ENCODE data around the gene ADCY5.

The ADCY5 gene

GRCh38 chr3:123329636-123330340 is 119.1 kb downstream of the ADCY5 start:
- no peak for DNase-seq (ENCODE audit: low read depth in 2 of 3, low spot score in 1 of 3)

GRCh38 chr3:123328851-123329635 is 119.8 kb downstream of the ADCY5 start:
- peak; percentile 38 to 73 (median 66) for DNase-seq (ENCODE audit: low read depth in 2 of 3, low spot score in 1 of 3)

- no peak for DNase-seq (ENCODE audit: low read depth in 2 of 3, low spot score in 1 of 3)
Measured at GRCh38 chr3:123327956-123328850, 120.7 kb downstream of the ADCY5 start.

- DNase-seq (ENCODE audit: low read depth in 2 of 3, low spot score in 1 of 3), result no peak
Measured at GRCh38 chr3:123327480-123327879, 121.4 kb downstream of the ADCY5 start.

- no peak for DNase-seq (ENCODE audit: low read depth in 2 of 3, low spot score in 1 of 3)
Measured at GRCh38 chr3:123326531-123326930, 122.4 kb downstream of the ADCY5 start.

- DNase-seq (ENCODE audit: low read depth in 2 of 3, low spot score in 1 of 3), result no peak
Measured at GRCh38 chr3:123325766-123326256, 123.1 kb downstream of the ADCY5 start.

GRCh38 chr3:123324880-123325765 is 123.8 kb downstream of the ADCY5 start:
- DNase-seq (ENCODE audit: low read depth in 2 of 3, low spot score in 1 of 3), result no peak

GRCh38 chr3:123323781-123324180 is 125.1 kb downstream of the ADCY5 start:
- no peak for DNase-seq (ENCODE audit: low read depth in 2 of 3, low spot score in 1 of 3)

GRCh38 chr3:123322866-123323265 is 126.0 kb downstream of the ADCY5 start:
- DNase-seq (ENCODE audit: low read depth in 2 of 3, low spot score in 1 of 3), result no peak

GRCh38 chr3:123321806-123322205 is 127.1 kb downstream of the ADCY5 start:
- DNase-seq (ENCODE audit: low read depth in 2 of 3, low spot score in 1 of 3), result no peak

- DNase-seq (ENCODE audit: low read depth in 2 of 3, low spot score in 1 of 3), result no peak
Measured at GRCh38 chr3:123320221-123320620, 128.7 kb downstream of the ADCY5 start.

- DNase-seq (ENCODE audit: low read depth in 2 of 3, low spot score in 1 of 3), result no peak
Measured at GRCh38 chr3:123319760-123320159, 129.1 kb downstream of the ADCY5 start.

GRCh38 chr3:123318374-123318773 is 130.5 kb downstream of the ADCY5 start:
- DNase-seq (ENCODE audit: low read depth in 2 of 3, low spot score in 1 of 3), result no peak

GRCh38 chr3:123317716-123318115 is 131.2 kb downstream of the ADCY5 start:
- DNase-seq (ENCODE audit: low read depth in 2 of 3, low spot score in 1 of 3), result no peak

- no peak for DNase-seq (ENCODE audit: low read depth in 2 of 3, low spot score in 1 of 3)
Measured at GRCh38 chr3:123315271-123315595, 133.7 kb downstream of the ADCY5 start.

GRCh38 chr3:123314359-123315270 is 134.3 kb downstream of the ADCY5 start:
- DNase-seq (ENCODE audit: low read depth in 2 of 3, low spot score in 1 of 3), result no peak

GRCh38 chr3:123313889-123314288 is 135.0 kb downstream of the ADCY5 start:
- no peak for DNase-seq (ENCODE audit: low read depth in 2 of 3, low spot score in 1 of 3)

- DNase-seq (ENCODE audit: low read depth in 2 of 3, low spot score in 1 of 3), result no peak
Measured at GRCh38 chr3:123312331-123313265, 136.3 kb downstream of the ADCY5 start.
